Cardiac septum (tissue), 1 donor: Measurements from ENCODE around the gene YBX2. TPM values are rescaled to one million over a fixed set of nuclear protein-coding genes. Genes with fewer than 3 reads are reported as not detected.
A peak's percentile ranks its signal among the peaks of the same experiment; 100 is the strongest.

ENCODE experiments used
- DNase-seq: peaks from one replicate; pipeline ENCODE4 v3.0.0-alpha.2; 2020; ENCODE audit warnings: low spot score
- intact Hi-C: fragments of 100-400 bp; cut with DNase I; formaldehyde crosslinking; loops from one replicate; pipeline ENCODE4 v1.14.0; 2022
- total RNA-seq: library from RNA; stranded (reverse); fragmentation: NEBNext Ultra II Directional; extraction: Animal tissue kit (Norgen Biotek cat#: 25700); gene quantifications from one replicate; pipeline ENCODE4 v1.2.1, GENCODE V29; 2021
- donor health status: DM: no; HTN: no; CAD: no.

Gene YBX2
- total RNA-seq, 1 donor from 2014 or later, result 1.2 TPM

DNA sequence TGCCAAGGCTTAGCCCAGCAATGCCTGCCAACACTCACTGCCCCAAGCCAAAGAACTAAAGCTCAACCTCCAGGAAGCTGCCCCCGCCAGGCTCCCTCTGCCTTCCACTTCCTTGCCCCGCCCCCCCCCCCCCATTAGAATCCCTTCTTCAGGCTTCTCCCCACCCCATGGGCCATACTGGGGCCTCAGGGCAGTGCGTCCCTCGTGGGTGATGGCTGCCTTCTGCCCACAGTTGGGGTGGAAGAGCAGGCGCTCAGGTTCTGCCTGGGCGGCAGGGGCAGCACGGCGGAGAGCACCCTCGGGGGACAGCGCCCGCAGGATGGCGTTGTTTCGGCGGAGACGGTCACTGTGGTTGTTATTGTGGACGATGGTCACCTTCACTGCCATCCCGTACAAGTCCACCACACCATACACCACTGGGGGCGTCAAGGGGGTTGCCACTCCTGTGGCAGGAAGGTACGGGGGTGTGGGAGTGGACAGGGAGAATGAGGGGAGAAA lies 30.6 kb upstream of the YBX2 start:
- intact Hi-C loops, result loop anchor here (2.0 kb wide), 1 partner anchor 20 kb away; no protein-coding TSS in a partner anchor
- DNase-seq, result no peak

DNA sequence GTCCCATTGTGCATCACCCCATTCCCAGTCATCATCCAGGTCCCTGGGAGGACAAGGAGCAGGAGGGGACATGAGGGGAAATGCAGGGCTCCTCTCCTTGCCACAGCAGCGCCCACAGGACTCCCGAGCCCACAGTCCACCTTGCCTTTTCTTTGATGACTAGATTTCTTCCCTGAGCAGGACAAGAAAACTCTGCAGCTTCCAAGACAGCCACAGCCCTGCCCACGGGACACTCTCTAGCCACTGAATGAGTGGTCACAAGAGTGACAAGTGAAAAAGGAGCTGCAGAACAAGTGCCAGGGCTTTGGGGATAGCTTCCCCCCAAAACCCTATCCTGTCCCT lies 30.0 kb upstream of the YBX2 start:
- no peak for DNase-seq
- intact Hi-C loops, result loop anchor here (2.0 kb wide), 1 partner anchor 20 kb away; no protein-coding TSS in a partner anchor

DNA sequence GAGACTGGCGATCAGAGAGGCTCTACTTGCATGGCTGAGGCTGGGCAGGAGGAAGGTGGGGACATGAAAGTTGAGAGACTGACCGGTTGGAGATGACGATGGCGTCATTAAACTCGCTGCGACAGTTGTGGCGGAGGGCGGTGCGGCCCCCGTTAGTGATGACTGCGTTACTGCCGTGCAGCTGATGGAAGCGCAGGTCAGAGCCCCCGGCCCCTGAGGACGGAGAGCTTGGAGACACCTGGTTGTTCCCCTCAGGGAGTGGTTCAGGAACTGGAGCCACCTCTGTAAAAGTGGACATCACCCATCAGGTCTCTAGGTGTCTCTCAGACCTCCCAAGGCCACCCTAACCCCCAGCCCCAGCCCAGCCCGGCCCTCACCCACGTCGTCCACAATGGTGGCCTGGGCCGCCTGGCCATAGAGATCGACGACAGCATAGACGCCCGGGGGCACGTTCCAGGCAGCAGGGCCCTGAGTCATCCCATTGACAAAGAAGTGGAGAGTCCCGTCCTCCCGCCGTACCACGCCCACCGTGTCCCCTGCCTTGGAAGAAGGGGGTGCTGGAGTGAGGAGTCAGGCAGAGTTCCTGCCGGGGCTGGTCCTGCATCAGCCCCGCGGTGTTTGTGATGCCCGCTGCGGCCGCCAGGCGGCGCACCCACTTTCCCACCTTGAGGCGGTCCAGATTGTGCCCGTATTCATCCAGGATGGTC lies 29.4 kb upstream of the YBX2 start:
- intact Hi-C loops, result loop anchor here (2.0 kb wide), 1 partner anchor 21 kb away; no protein-coding TSS in a partner anchor
- no peak for DNase-seq

DNA sequence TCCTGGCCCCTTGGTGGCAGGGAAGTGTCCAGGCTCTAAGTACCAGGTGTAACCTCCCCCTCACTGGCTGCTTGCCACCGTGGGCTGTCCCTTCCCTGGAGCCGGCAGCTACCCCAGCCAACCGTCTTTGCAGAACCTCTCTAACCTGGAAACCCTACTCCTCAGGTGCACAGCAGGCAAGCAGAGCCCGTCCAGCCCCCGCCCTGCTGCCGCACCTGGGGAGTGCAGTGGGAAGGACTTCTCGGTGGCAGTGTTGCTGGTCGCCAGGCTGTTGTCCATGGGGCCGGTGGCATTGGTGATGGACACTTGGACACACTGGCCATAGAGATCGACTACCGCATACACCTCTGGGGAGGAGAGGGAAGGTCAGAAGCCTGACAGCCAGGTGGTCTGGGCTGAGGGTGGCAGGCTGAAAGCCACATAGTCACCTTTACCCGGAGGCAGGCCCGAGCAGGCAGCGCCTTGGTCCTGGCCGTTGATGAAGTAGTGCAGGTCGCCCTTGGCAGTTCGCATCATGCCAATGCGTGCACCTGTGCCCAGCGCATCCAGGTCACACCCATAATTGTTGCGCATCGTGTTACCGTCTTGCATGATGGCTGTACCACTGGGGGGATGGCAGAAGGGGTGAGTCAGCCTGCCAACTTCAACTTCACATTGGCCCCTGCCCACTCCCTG lies 28.2 kb upstream of the YBX2 start:
- DNase-seq, result no peak
- intact Hi-C loops, result no loop called here

DNA sequence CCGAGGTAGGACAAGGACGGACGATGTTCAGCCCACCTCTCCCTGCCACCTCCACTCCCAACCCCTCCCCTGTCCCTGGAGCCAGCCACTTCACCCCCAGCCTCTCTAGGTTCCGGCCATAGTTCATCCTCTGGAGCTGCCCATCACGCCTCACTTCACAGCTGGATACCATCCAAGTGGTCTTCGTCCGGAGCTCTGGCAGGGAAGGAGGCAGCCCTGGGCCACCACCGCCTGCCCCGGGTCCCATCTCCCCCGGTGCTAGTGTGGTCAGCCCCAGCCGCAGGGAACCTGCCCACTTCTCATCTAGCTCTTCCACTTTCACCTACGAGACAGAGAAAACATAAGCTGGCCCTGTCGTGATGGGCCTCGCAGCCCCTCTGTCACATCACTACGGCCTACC lies 27.0 kb upstream of the YBX2 start:
- intact Hi-C loops, result no loop called here
- DNase-seq, result no peak

DNA sequence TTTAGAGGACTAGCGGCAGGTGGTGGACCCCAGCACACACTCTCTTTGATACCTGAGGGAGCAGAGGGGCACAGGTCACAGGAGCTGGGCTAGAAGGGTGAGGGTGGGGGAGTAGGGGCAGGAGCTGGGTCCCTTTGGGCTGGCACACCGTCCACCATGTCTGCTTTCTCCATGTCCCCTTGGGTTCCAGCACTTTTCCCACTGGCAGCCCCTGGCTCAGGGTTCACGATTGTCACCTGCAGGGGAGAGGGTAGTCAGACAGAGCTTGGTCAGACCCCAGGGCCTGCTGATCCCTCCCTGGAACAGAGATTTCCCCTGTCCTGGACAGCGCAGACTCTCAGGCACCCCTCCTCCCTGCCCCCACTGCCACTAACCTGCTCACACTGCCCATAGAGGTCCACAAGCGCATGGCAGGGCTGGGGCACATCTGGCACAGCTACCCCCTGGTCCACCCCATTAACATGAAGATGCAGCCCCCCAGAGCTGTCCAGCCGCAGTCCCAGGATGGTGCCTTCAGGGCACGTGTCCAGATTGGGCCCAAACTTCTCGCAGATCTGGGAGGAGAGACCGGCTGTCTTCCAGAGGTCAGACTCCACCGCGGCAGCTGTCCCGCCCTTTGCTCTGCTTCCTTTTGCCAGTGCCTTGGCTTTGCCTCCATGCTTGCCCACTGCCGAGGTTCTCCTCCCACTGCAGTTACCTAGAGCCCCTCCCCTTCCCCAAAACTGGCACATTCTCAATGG lies 23.9 kb upstream of the YBX2 start:
- intact Hi-C loops, result no loop called here
- no peak for DNase-seq

DNA sequence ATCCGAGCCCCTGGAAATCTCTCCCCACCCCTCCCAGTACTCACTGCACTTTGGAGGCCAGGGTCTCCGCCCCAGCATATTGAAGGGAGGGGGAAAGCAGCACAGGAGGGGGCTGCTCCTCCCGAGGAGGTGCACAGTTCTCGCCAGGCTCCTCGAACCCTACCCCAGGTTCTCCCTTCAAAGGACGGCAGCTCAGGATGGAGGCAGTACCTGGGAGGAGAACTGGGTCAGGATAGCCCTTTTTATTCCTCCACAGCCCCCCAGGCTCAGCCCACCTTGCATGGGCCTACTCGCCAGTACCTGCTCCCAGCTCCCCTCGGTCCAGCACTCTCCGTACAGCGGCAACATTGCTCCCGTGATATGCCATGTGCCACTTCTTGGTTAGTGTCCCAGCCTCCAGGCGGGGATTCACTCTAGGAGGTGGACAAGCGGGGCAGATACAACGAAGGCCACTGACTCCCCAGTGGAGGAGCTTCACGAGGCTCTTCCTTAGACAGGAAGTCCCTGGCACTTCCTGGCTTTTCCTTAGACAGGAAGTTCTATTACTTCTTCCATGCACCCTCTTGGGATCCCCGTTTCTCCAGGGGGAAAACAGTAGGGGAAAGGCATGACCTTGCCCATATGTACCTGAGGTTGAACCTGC lies 22.8 kb upstream of the YBX2 start:
- intact Hi-C loops, result no loop called here
- DNase-seq, result no peak

DNA sequence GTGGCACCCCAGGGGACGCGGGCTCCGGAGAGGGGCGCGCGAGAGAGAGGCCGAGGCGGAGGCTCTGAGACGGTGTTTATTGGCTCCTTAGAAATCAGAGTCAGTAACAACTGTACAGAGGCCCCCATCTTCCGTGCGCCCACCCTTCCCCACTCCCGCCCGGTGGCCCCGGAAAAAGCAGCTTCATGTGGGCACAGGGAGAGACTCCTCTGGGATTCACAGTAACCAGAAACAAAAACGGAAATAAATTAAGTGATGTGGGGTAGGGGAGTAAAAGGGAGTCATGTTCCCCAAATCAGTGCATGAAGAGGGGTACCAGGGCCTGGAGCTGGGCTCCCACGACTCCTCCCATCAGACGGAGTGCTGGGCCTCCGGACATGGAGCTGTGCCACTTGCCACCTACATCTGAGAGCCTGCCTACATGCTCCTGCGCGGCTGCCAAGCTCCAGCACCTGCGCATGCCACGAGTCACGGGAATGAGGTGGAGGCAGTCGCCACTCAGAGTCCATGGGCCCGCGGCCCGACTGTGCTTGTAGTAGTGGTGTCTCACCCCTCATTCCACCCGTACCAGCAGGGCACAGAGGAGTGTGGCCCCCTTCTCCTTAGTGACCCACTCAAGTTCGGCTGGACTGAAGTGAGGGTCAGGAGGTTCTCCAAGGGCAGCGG lies 21.3 kb upstream of the YBX2 start:
- intact Hi-C loops, result no loop called here

DNA sequence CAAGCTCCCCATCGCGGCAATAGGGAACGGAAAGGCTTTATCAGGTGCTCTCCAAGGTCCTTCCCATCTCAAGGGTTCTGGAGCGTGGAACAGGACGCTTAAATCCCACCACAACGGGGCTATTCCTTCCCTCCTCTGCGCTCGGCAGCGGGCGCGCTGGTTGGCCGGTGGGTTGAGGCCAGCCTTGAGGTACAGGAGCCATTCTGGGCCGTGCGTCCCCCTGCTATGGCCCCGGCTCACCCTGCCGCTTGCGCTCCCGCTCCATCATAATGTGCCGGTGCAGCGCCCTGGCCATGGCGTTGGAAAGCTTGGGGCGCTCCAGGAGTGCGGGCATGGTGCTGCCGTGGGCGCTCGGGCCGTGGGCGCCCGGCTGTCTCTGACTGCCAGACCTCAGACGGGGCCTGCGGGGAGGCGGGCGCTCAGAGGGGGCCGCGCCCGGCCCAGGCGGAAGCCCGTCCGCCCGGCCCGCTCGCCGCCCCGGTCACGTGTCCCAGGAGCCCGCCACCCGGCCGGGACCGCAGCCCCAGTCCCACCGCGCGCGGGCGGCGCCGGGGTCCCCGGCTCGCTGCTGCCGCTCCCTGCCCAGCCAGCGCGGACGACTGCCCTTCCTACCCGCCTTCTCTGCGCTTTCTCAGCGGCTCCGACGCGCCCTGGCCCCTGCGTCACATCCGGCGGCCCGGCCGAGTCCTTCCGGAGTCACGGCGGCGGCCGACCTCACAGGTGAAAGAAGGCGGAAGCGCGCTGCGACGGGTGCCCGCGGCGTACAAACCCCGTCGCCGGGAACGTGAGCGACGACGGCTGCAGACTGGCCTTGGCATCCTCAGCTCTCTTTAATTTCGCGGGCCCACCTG lies 20.5 kb upstream of the YBX2 start, which contains the start of gene GPS2:
GPS2 (minus strand) TSS at position 642 of the 851 bp plus-strand sequence; CDS start at position 334, 308 bp downstream.
- intact Hi-C loops, result no loop called here

More for the DNA sequence above, 21.3 kb upstream of the YBX2 start:
- no peak for DNase-seq

DNA sequence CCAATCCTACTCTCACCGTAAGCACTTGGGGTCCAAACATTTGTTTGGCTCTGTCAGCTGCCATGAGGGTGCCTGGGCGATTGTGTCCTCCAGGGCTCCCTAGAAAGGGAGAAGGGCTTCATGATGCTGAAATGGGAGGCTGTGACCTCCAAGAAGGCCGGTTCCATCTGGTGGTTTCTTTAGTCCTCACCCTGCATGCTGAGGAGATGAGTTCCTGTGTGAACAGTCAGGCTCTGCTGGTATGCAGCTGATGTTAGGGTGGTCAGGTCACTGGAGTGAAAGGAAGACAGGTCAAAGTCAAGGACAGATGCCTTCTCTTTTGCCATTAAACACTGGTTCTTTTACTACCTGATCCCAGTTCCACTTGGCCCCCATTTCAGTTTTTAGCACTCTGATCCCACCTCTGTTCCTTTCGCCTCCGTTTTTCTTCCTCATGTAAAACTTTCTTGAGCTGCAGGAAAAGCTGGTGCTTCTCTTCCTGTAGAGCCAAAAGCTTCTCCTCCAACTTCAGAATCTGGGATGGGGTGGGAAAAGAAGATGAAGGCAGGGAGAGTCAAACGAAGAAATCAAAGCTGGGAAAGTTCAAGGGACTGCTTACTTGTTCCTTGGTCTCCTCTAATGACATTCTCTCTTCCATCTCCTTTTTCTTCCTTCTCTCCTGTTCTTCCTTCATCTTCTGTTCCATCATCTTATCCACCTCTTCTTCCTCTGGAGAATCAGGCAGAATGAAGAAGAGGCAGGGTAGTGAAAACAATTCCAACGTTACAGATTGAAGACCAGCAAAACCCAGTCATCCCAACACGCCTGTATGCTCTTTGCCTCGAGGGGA lies 19.7 kb upstream of the YBX2 start:
- no peak for DNase-seq
- intact Hi-C loops, result no loop called here

More for the DNA sequence above, 20.5 kb upstream of the YBX2 start, which contains the start of gene GPS2:
- DNase-seq, result peak; percentile 98

DNA sequence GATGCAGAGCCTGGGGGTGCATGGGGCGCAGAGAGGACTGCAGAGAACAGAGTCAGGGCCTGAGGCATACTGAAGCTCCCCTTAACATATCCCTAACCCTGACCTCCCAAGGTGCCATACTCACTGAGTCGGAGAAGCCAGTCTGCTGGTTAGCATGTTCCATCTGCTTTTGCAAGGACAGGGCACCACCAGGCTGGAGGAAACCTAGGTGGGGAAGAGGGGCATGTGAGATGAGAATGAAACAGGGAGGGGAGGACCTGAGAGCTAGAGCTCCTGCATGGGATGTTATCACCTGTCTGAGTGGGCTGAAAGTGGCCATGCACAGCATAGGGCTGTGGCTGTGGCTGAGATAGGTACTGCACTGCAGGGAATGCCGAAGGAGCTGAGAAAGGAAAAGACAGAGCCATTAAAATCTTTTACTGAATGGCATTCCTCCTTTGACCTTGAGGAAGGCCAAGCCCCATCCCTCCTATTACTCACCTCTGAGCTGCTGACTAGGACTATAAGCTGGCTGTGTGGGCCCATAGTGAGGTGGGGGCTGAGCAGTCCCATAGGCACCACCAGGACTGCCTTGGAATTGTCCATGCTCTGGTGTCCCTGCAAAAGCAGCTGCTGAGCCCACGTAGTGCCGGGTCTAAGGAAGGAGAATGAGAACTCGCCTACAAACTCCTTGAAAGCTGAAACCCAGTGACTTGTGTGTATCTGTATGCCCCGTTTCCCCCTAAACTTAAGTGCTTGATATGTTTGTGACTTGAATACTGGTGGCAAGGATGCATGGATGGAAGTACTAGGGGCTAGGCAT lies 18.9 kb upstream of the YBX2 start:
- intact Hi-C loops, result no loop called here
- DNase-seq, result no peak

DNA sequence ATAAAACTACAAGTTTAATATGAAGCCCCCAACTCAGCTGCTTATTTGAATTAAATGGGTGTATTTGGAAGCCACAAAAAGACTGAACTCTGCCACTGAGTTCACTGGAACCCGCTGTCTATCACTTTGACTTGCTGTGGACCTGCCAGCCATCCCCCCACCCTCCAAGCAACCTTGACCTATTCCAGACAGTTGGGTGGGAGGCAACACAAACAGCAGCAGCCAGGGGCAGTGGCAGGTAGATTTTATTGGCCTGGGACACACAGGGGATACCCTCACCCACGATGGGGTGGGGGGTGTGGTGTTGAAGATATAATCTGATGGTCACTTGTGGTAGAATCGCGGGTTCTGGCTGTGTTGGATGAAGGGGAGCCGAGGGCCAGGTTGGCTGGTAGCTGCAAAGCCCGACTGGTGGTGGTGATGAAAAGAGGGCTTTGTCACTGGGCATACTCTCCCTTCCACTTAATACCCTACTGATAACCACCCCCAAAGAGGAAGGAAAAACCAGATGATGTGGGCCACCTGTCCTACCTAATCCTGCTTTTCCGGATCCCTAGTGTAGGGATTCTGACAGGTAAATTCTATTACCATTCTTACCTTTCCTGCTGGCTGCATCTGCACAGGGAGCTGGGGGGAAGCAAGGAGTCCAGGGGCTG lies 18.1 kb upstream of the YBX2 start:
- intact Hi-C loops, result no loop called here
- no peak for DNase-seq

DNA sequence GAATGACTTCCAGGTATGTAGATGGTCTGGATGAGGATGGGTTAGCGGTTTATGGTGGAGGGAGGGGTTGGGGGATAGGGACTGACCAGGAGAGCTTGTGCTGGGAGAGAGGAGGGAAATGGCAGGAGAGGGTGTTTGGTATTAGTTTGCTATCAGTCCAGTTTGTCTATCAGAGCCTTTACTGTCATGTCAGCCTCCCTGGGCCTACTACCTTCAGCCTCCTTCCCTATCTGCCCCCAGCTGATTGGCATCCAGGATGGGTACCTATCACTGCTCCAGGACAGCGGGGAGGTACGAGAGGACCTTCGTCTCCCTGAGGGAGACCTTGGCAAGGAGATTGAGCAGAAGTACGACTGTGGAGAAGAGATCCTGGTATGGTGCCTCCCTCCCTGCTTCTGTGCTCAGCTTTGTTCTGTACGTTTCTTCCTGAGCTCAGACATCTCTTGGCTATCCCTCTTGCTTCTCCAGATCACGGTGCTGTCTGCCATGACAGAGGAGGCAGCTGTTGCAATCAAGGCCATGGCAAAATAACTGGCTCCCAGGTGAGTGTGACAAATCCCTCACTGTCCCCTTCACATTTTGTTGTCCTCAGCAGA lies 16.8 kb upstream of the YBX2 start:
- intact Hi-C loops, result no loop called here
- no peak for DNase-seq

DNA sequence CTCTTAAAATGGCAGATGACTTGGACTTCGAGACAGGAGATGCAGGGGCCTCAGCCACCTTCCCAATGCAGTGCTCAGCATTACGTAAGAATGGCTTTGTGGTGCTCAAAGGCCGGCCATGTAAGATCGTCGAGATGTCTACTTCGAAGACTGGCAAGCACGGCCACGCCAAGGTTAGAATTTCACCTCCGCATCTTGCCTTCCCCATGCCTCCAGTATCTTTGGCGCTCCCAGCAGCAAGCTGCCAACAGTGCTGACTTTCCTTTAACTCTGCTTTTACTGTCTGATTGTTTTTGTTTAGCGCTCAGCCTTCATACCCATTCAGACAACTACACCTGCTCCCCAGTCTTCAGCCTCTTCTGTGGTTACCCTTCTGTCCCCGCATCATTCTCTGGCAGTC lies 15.2 kb upstream of the YBX2 start:
- no peak for DNase-seq

DNA sequence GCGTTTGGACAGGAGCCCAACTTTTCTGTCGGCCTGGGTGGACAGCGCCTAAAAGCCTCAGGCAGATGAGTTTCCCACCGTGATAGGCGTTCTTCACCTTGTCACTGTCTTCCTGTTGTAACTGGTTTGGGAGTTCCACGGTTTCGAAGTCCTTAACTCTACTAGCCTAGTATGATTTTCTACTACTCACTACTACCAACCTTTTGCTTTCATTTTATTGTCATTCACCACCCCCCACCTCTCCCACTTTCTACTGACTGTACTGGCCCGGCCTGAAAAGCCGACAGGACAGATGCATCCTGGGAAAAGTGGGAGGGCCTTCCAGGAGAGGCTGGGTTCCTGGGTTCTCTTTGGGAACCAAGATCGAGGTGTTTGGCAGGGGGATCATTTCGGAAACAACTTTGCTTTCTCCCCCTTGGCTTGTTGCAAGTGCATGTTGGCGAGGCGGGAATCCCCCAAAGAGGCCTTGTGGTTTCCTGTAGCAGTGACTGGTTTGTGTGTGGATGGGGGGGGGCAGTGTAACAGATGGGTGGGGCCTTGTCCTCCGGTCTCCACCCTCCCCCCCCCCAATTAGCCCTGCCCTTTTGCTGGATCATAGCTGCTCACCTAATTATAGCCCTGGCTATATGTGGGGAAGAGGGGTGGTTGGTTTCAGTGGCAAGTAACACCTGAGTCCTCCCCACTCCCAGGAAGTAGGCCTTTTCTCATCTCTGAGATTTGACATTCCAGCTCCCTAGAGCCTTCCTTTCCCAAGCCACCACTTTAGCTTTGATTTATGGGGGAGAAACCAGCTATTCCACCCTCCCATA lies 14.4 kb upstream of the YBX2 start:
- intact Hi-C loops, result loop anchor here (2.0 to 5.0 kb wide), 3 partner anchors 20 to 72 kb away; partner anchors contain the start of genes NEURL4 and PHF23
- DNase-seq, result peak; percentile 86

More for the DNA sequence above, 15.2 kb upstream of the YBX2 start:
- intact Hi-C loops, result loop anchor here (2.0 to 5.0 kb wide), 3 partner anchors 19 to 72 kb away; partner anchors contain the start of genes NEURL4 and PHF23
